Limb (tissue), 2 donors: ENCODE results near the gene SLC1A1.
"Not testable (repeated sequence)": the region's sequence is repeated elsewhere in the genome, so short reads cannot be mapped to it uniquely, and the experiment has no call there.

ENCODE experiments used
- DNase-seq, 2 donors: peaks; one replicate each; pipeline ENCODE4 v3.0.0-alpha.2; 2016; ENCODE audit errors: extremely low spot score in 2 of 2

The SLC1A1 gene

GRCh38 chr9:4506490-4506889, 16.2 kb downstream of the SLC1A1 start:
- DNase-seq, result no peak

GRCh38 chr9:4507306-4508130, 17.2 kb downstream of the SLC1A1 start:
- DNase-seq, result no peak

DNA sequence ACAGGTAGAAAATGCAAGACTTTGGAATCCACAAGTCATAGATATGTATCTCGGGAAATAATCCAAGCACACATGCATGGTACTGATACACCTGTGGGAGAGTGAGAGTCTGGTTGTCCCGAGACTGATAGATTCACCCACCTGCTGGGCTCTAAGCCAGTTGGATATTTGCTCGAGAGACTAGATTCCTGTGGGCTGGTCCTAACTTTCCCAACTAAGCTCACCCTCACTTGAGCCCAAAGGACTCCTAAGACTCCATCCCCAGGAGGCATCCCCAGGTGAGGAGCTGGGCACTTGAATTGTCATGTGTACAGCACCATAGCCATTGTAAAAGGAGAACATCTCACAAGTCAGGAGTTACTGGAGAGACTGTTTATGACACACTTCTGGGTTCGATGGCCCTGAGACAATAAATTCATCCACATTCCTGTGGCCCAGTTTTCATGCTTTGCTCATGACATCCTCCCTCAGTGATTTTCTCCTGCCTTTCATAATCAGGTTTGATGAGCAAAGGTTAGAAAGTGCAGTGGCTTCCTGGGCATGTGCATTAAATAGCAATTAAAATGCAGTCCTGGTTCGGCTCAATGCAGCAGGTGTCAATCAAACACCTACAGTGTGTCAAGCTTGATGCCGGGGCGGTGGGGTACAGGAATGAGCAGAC, 18.1 kb downstream of the SLC1A1 start:
- no peak for DNase-seq

GRCh38 chr9:4508907-4509589, 18.8 kb downstream of the SLC1A1 start:
- DNase-seq, result no peak

DNA sequence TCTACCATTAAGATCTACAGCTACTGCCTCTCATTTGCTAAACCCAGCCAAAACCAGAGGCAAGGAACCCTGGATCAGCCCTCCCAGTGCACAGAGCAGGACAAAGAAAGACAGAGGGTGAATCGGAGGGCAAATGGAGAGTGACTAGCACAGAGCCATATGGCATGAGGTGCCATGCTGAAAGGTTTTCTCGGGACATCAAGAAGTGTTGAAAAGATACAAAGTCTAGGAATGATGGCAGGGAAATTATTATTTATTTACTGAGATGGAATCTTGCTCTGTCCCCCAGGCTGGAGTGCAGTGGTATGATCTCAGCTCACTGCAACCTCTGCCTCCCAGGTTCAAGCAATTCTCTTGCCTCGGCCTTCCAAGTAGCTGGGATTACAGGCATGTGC, 19.3 kb downstream of the SLC1A1 start:
- DNase-seq, result no peak

GRCh38 chr9:4510546-4511322, 20.5 kb downstream of the SLC1A1 start:
- no peak for DNase-seq

DNA sequence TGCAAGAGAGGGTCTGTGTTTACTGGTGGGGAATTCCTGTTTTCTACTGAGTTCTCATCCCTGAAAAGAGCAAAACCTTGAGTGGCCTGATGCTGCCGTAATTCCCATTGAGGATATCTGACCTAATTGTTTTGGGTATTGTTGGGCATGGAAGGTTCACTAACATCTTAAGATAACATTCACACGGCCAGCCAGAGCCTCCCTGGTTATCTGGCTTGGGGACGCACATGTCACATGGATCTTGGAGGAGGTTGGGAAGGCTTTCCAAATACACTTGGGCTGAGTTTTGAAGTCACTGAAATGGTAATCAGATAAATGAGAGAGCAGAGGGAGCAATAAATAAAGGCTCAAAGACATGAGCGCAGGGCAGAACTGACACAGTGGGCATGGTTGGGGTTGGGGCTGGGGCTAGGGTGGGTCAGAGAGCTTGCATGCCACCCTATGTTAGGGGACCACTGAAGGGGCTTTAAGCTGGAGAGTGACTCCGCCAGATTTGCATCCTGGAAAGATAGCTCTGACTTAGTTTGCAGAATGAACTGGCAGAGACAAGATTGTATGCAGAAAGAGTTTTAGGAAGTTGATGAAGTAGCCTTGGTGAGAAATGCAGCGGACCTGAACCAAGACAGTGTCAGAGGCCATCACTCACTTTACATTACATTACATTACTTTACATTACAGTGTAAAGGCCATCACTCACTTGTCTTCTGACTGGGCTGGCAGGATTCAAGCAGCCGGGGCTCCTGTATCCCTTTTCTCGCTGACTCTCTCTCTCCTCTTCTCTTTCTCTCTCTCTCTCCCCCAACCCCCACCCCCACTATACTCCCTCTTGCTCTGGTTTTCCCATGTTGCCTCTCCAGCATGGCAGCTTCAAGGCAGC, 24.2 kb downstream of the SLC1A1 start:
- DNase-seq, result no peak

- no peak for DNase-seq
Observed at GRCh38 chr9:4515958-4516375, 25.7 kb downstream of the SLC1A1 start.

DNA sequence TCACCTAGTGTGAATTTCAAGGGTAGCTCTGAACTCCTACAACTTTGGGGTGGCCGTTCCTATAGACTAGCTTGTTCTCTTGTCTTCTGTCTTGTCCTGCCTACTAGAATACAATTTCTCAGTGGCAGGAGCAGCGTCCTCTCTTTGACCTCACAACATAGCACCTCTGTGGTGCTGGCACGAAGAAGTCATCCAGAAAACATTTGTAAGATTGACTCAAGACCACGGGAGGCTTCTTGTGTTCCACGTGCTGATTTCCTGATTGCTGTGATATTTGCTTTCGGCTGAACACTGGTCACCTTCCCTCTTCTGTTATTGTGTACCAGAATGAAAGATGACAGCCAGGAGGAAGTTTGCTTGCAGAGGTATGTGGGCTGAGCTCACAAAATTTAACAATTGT, 27.0 kb downstream of the SLC1A1 start:
- no peak for DNase-seq

- DNase-seq, result no peak
Observed at GRCh38 chr9:4519604-4520003, 29.3 kb downstream of the SLC1A1 start.

GRCh38 chr9:4520055-4520454, 29.8 kb downstream of the SLC1A1 start:
- DNase-seq, result no peak

DNA sequence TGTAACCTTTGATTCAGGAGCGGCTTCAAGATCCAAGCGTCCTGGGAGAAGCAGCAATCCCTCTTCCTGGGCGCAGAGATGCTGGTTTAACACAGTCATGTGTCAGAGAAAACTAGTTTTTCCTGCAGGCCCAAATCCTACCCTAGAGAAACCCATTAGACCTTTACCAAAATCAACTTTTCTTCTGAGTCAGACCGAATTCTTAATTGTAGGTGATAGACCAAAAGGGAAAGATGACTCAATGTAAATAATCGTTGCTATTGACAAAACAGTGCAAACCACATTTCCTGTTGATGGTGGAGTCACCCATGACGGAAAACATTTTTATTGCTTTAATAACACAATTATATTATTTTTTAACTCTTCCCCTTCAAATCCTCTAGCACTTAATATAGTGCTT, 40.1 kb downstream of the SLC1A1 start:
- DNase-seq, result no peak

- not testable (repeated sequence) for DNase-seq
Observed at GRCh38 chr9:4530831-4531230, 40.6 kb downstream of the SLC1A1 start.

DNA sequence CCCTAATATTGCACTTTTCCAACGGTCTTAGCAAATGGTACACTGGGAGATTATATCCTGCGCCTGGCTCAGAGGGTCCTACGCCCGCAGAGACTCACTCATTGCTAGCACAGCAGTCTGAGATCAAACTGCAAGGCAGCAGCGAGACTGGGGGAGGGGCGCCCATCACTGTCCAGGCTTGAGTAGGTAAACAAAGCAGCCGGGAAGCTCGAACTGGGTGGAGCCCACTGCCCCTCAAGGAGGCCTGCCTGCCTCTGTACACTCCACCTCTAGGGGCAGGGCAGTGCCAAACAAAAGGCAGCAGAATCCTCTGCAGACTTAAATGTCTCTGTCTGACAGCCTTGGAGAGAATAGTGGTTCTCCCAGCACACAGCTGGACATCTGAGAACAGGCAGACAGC, 41.1 kb downstream of the SLC1A1 start:
- DNase-seq, result not testable (repeated sequence)

GRCh38 chr9:4533881-4534280, 43.6 kb downstream of the SLC1A1 start:
- not testable (repeated sequence) for DNase-seq

DNA sequence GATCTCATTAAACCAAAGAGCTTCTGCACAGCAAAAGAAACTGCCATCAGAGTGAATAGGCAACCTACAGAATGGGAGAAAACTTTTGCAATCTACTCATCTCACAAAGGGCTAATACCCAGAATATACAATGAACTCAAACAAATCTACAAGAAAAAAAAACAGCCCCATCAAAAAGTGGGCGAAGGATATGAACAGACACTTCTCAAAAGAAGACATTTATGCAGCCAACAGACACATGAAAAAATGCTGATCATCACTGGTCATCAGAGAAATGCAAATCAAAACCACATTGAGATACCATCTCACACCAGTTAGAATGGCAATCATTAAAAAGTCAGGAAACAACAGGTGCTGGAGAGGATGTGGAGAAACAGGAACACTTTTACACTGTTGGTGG, 45.9 kb downstream of the SLC1A1 start:
- DNase-seq, result not testable (repeated sequence)

GRCh38 chr9:4537581-4537980, 47.3 kb downstream of the SLC1A1 start:
- DNase-seq, result no peak

DNA sequence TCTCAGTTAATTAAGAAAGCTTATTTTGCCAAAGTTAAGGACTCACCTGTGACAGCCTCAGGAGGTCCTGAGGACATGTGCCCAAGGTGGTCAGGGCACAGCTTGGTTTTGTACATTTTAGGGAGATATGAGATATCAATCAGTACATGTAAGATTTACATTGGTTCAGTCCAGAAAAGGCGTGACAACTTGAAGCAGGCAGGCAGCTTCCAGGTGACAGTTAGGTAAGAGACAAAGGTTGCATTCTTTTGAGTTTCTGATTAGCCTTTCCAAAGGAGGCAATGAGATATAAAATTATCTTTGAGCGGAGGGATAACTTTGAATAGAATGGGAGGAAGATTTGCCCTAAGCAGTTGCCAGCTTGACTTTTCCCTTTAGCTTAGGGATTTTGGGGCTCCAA, 47.8 kb downstream of the SLC1A1 start:
- DNase-seq, result no peak

GRCh38 chr9:4538621-4539020, 48.4 kb downstream of the SLC1A1 start:
- DNase-seq, result no peak

DNA sequence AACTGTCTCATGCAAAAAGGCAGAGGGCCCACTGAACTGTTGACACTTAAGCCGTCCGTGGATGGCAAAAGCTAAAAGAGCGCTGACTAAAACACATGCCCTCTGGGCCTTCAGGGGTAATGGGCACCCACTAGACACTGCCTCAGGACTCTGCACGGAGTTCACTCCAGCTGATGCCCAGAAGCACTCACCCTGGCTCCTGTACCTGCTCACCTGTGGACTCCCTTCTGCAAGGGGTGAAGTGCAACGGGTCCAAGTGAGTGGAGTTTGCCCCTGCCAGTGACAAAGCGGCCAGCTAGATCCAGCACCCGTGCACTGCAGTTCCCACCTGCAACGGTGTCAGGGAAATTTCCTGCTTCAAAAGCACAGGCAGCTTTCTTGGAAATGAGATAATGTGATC, 50.2 kb downstream of the SLC1A1 start:
- DNase-seq, result no peak

GRCh38 chr9:4541281-4541680, 51.0 kb downstream of the SLC1A1 start:
- no peak for DNase-seq
